Measurements from ENCODE around the gene THBS4. TPM values are rescaled to one million over a fixed set of nuclear protein-coding genes. Genes with fewer than 3 reads are reported as not detected.

Gene THBS4
- 0.98 TPM for total RNA-seq

DNA sequence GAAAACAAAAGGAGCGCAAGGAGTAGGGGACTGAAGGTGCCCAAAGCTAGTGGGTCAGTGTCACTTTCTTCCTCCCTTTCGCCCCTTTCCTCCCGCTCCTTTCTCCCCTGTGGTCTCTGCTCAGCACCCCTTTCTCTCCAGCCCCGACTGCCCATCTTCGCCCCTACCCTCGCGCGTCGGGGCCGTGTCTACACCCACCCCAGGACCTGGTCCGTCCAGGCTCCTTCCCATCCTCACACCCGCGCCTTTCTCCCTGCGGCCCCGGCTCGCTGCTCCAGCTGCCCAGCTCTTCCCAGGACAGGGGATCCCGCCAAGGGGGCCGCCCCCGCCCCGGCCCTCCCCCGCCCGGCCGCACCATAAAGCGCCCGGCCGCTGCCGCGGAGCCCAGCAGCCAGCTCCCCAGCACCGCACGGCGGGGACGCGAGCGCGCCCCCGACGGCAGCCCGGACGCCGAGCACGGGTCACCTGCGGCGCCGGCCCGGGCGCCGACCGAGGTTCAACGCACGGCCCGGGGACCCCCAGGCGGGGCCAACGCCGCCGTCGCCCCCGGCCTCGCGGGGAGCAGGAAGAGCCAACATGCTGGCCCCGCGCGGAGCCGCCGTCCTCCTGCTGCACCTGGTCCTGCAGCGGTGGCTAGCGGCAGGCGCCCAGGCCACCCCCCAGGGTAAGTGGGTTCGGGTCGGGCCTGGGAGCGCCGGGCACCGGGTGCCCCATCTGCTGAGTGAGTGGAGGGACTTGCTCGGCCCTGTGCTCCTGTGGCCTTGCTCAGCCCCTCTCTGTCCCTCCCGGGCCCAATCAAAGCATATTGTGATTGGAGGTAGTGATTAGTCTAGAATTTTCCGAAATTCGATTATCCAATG lies at the start of gene THBS4:
Gene THBS4, plus strand, starts transcription at position 387 of the 860 bp plus-strand sequence. Its CDS starts 190 bp downstream, at position 577.
- Histone ChIP-seq H3K36me3 (no peaks in the 10 kb centered on the region), H3K27me3 (no peaks in the 10 kb centered on the region), H3K4me1 (peaks cover 5% of the 10 kb centered on the region), H3K27ac (no peak within 1 kb of the TSS), H3K9me3 (no peaks in the 10 kb centered on the region), H3K4me3 (no peak within 1 kb of the TSS)
- intact Hi-C loops (cut with DNase I) = no loop called here
- no peak for DNase-seq (ENCODE audit: extremely low spot score in 2 of 2)
- TF ChIP-seq, protein P1, sequence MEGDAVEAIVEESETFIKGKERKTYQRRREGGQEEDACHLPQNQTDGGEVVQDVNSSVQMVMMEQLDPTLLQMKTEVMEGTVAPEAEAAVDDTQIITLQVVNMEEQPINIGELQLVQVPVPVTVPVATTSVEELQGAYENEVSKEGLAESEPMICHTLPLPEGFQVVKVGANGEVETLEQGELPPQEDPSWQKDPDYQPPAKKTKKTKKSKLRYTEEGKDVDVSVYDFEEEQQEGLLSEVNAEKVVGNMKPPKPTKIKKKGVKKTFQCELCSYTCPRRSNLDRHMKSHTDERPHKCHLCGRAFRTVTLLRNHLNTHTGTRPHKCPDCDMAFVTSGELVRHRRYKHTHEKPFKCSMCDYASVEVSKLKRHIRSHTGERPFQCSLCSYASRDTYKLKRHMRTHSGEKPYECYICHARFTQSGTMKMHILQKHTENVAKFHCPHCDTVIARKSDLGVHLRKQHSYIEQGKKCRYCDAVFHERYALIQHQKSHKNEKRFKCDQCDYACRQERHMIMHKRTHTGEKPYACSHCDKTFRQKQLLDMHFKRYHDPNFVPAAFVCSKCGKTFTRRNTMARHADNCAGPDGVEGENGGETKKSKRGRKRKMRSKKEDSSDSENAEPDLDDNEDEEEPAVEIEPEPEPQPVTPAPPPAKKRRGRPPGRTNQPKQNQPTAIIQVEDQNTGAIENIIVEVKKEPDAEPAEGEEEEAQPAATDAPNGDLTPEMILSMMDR (IDR thresholded peaks at IDR 0.05) = no peak
- TF ChIP-seq POLR2A (IDR thresholded peaks at IDR 0.05) (no peak), POLR2AphosphoS5 (IDR thresholded peaks at IDR 0.05; ENCODE audit: insufficient read depth in 1 of 2, low read depth in 1 of 2) (no peak)

DNA sequence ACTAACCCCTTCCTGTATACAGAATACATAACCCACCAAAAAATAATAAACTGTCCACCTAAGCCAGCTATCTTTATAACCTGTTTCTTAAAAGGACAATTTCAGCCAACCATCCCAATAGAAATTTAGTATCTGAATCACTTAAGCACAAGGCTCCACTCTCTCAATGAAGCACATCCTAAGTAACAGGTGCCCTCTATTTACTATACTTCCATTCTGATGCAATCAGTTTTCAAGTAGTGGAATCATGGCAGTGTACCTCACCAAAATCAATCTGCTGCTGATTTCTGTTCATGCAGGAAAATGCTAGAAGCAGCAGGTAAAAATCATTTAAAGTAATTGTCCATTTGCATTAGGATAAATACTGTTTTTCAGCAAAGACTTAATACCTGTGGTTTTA lies 48.9 kb upstream of the THBS4 start:
- TF ChIP-seq, protein P1 (IDR thresholded peaks at IDR 0.05) = no peak
- TF ChIP-seq POLR2A (IDR thresholded peaks at IDR 0.05) (no peak), POLR2AphosphoS5 (IDR thresholded peaks at IDR 0.05; ENCODE audit: insufficient read depth in 1 of 2, low read depth in 1 of 2) (no peak)
- Histone ChIP-seq H3K27ac (no peak overlapping the region), H3K4me3 (no peak overlapping the region), H3K4me1 (peaks cover 12% of the 10 kb centered on the region), H3K9me3 (no peaks in the 10 kb centered on the region), H3K36me3 (peaks cover 0 to 51% of the 10 kb centered on the region in 2 donors), H3K27me3 (no peaks in the 10 kb centered on the region)
- DNase-seq (ENCODE audit: extremely low spot score in 2 of 2) = no peak
- intact Hi-C loops (cut with DNase I) = no loop called here

DNA sequence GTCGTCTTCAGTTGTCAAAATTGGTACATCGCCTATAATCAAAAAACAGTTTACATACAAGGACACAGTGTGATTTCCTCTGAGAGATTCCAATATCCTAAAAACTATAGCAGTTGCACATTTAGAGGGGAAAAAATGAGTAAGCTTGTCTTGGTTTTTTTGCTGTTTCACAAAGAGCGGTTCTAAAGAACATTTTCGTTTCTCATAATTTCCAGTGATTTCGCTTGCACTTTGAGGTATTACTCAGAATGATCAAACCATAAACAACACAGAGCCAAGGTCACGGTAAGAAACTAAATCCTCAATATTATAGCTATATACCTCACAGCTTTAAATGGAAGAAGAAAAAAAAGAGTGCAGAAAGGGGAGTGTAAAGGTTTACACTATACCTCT lies 44.9 kb upstream of the THBS4 start:
- peaks cover 18% of the 10 kb centered on the region for H3K4me1 ChIP-seq
- H3K27me3 ChIP-seq = no peaks in the 10 kb centered on the region
- H3K27ac ChIP-seq = peak overlapping the region; percentile 73
- H3K9me3 ChIP-seq = no peaks in the 10 kb centered on the region
- H3K4me3 ChIP-seq = peak overlapping the region; percentile 68 to 78
- peaks cover 0 to 22% of the 10 kb centered on the region in 2 donors for H3K36me3 ChIP-seq
- intact Hi-C loops (cut with DNase I) = no loop called here
- DNase-seq (ENCODE audit: extremely low spot score in 2 of 2) = no peak
- TF ChIP-seq, protein P1 (IDR thresholded peaks at IDR 0.05) = no peak
- no peak for TF ChIP-seq POLR2A (IDR thresholded peaks at IDR 0.05)
- TF ChIP-seq POLR2AphosphoS5 (IDR thresholded peaks at IDR 0.05; ENCODE audit: insufficient read depth in 1 of 2, low read depth in 1 of 2) = no peak

DNA sequence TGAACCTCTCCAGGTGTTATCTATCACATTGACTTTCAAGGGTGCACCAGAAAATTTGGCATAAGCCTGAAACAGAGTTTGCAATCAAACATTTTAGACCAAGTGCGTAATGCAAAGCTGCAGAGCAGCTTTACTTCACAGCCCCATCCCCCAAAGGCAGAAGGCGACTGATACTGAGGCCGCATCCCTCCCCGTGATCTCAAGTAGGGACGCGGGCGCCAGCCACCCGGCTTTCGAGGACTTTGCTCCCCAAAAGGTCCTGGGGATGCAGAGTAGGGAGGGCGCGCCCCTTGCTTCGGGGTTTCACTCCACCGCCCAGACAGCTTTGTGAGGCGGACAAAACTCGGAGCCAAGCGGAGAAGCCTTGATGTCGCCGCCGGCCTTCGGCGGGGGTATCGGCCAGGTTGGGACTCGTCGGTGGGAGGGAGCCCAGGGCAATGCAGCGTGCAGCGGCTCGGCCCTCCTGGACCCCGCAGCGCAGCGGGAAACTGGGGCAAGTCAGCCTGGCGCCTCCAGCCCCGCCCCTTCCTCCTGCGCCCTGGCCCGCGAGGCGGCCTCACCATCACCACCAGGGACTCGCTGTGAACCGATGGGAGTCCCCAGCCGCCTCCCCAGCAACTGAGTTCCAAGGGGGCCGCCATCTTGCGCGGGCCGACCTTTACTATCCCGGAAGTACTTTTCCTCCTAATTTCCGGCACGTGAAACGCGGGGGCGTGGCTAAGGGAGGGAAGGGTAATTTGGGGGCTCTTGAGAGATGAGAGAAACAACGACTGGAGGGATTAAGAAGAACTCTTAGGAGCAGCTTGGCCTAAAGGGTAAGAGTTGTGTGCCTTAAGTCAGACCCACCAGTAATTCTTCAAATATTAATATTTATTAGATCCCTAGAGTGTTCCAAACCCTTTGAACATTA lies 44.3 kb upstream of the THBS4 start, which contains the start of gene MTX3:
Gene MTX3, minus strand, starts transcription at position 665 of the 910 bp plus-strand sequence. Its CDS starts 24 bp downstream, at position 641.
- intact Hi-C loops (cut with DNase I) = no loop called here
- H3K36me3 ChIP-seq = peaks cover 0 to 15% of the 10 kb centered on the region in 2 donors
- H3K4me1 ChIP-seq = peaks cover 18% of the 10 kb centered on the region
- no peaks in the 10 kb centered on the region for H3K9me3 ChIP-seq
- TF ChIP-seq, protein P1 (IDR thresholded peaks at IDR 0.05) = no peak
- peak; percentile 20 to 75 for TF ChIP-seq POLR2AphosphoS5 (IDR thresholded peaks at IDR 0.05; ENCODE audit: insufficient read depth in 1 of 2, low read depth in 1 of 2)
- peak within 1 kb of the TSS; percentile 68 to 78 for H3K4me3 ChIP-seq
- H3K27ac ChIP-seq = peak within 1 kb of the TSS; percentile 73
- H3K27me3 ChIP-seq = no peaks in the 10 kb centered on the region
- DNase-seq (ENCODE audit: extremely low spot score in 2 of 2) = no peak
